PC-3 (cell line): ENCODE measurements around the gene SNTB2. TPM values are rescaled to one million over a fixed set of nuclear protein-coding genes. Genes with fewer than 3 reads are reported as not detected.

Experiments used
- ATAC-seq: fragments of 200-7000 bp; cut with Tn5 transposase; 2 replicates; pipeline ENCODE4 v1.9.1; 2020; ENCODE audit warnings: mild to moderate bottlenecking, moderate library complexity
- BruUV-seq: library from RNA; stranded (reverse); fragments of 400-500 nt; replicated peaks from 2 replicates; lab custom pipeline; 2021; lab: Mats Ljungman, UMichigan
- CTCF ChIA-PET: fragments of 300-600 bp; sonication (Branson Sonifier 250); formaldehyde crosslinking; loops from one replicate; lab custom pipeline; 2022; ENCODE audit warnings: antibody characterized with exemption; lab: Charles Lee
- POLR2A ChIA-PET: fragments of 300-600 bp; sonication (Branson Sonifier 250); formaldehyde crosslinking; loops from one replicate; lab custom pipeline; 2022; ENCODE audit warnings: antibody characterized with exemption; ENCODE audit not compliant: unreplicated experiment; lab: Charles Lee
- DNase-seq: peaks from one replicate; pipeline ENCODE4 v3.0.0-alpha.2; 2015
- H2AFZ ChIP-seq: fragments of 300-600 bp; sonication (generic); 2 replicates; pipeline ENCODE4 v1.6.0; 2016; ENCODE audit warnings: antibody characterized with exemption, low read length
- H3F3A ChIP-seq: fragments of 300-600 bp; sonication (generic); one replicate; pipeline ENCODE4 v1.6.0; 2017; ENCODE audit warnings: antibody characterized with exemption, low read length, control low read depth, mild to moderate bottlenecking; ENCODE audit not compliant: unreplicated experiment
- H3K27ac ChIP-seq: fragments of 300-600 bp; sonication (generic); 2 replicates; pipeline ENCODE4 v1.5.1; 2016; ENCODE audit warnings: mild to moderate bottlenecking, low read length
- H3K27me3 ChIP-seq: fragments of 300-600 bp; sonication (generic); 2 replicates; pipeline ENCODE4 v1.6.1; 2016; ENCODE audit warnings: low read length, mixed read lengths
- H3K36me3 ChIP-seq: fragments of 300-600 bp; sonication (generic); 2 replicates; pipeline ENCODE4 v1.6.1; 2016; ENCODE audit warnings: low read depth, mixed run types, low read length, mixed read lengths
- H3K4me1 ChIP-seq: fragments of 300-600 bp; sonication (generic); 2 replicates; pipeline ENCODE4 v1.5.1; 2016; ENCODE audit warnings: low read length; ENCODE audit not compliant: insufficient read depth
- H3K4me2 ChIP-seq: fragments of 300-600 bp; sonication (generic); 2 replicates; pipeline ENCODE4 v1.6.0; 2016; ENCODE audit warnings: low read length
- H3K4me3 ChIP-seq: fragments of 300-600 bp; sonication (generic); 2 replicates; pipeline ENCODE4 v1.5.1; 2016; ENCODE audit warnings: mild to moderate bottlenecking, low read length, mixed read lengths
- H3K79me2 ChIP-seq: fragments of 300-600 bp; sonication (generic); 2 replicates; pipeline ENCODE4 v1.6.1; 2017; ENCODE audit warnings: low read length, mixed read lengths
- H3K9ac ChIP-seq: fragments of 300-600 bp; sonication (generic); 2 replicates; pipeline ENCODE4 v1.6.0; 2016; ENCODE audit warnings: mild to moderate bottlenecking, low read length
- H3K9me2 ChIP-seq: fragments of 300-600 bp; sonication (generic); replicated peaks from 2 replicates; pipeline ENCODE4 v1.6.1; 2016; ENCODE audit warnings: mixed run types, low read length, mixed read lengths
- H3K9me3 ChIP-seq: fragments of 300-600 bp; sonication (generic); 2 replicates; pipeline ENCODE4 v1.6.1; 2016; ENCODE audit warnings: low read length, mixed read lengths
- H4K20me1 ChIP-seq: fragments of 300-600 bp; sonication (generic); 2 replicates; pipeline ENCODE4 v1.6.1; 2016; ENCODE audit warnings: low read length, mixed read lengths
- CTCF ChIP-seq: fragments of 300-600 bp; sonication (generic); conservative IDR thresholded peaks from 2 replicates; pipeline ENCODE4 v1.5.1; 2017; ENCODE audit warnings: antibody characterized with exemption, low read depth, mild to moderate bottlenecking, low read length
- EZH2 ChIP-seq: fragments of 300-600 bp; sonication (generic); IDR thresholded peaks from one replicate; pipeline ENCODE4 v1.6.1; 2017; ENCODE audit warnings: antibody characterized with exemption, mild to moderate bottlenecking, low read length; ENCODE audit not compliant: unreplicated experiment
- EZH2phosphoT487 ChIP-seq: fragments of 300-600 bp; sonication (generic); IDR thresholded peaks from 2 replicates; pipeline ENCODE4 v1.6.1; 2018; ENCODE audit warnings: mild to moderate bottlenecking, antibody characterized with exemption, low read length, borderline replicate concordance
- intact Hi-C: fragments of 100-400 bp; cut with micrococcal nuclease; formaldehyde crosslinking; loops from 2 replicates; pipeline ENCODE4 v1.9.0; 2023
- total RNA-seq: library from RNA; depleted of rRNA; stranded (reverse); fragments of >200 nt; gene quantifications from 2 replicates; pipeline ENCODE4 v1.2.3, GENCODE V29; 2014

The SNTB2 gene
- total RNA-seq, 1 experiment from 2014 or later = 40.4 TPM

GRCh38 chr16:69171325-69172084 lies 15.5 kb upstream of the SNTB2 start:
- peaks cover 28% of the 10 kb centered on the region for H3K36me3 ChIP-seq
- H3K4me1 ChIP-seq = peaks cover 39% of the 10 kb centered on the region
- no peak overlapping the region for H3K27ac ChIP-seq
- no peaks in the 10 kb centered on the region for H3K79me2 ChIP-seq
- H3K4me2 ChIP-seq = no peak overlapping the region
- no peaks in the 10 kb centered on the region for H3K9me2 ChIP-seq
- no peak for TF ChIP-seq CTCF
- TF ChIP-seq EZH2 = no peak
- no peak for TF ChIP-seq EZH2phosphoT487
- H3K27me3 ChIP-seq = no peaks in the 10 kb centered on the region
- peaks cover 13% of the 10 kb centered on the region for H3F3A ChIP-seq
- POLR2A ChIA-PET = no interaction called here
- DNase-seq (no peak), ATAC-seq (no peak)
- intact Hi-C loops = no loop called here
- no peak overlapping the region for H3K9ac ChIP-seq
- no peaks in the 10 kb centered on the region for H3K9me3 ChIP-seq
- CTCF ChIA-PET = no interaction called here
- BruUV-seq = no TSS peak
- no peaks in the 10 kb centered on the region for H4K20me1 ChIP-seq
- no peak overlapping the region for H2AFZ ChIP-seq
- H3K4me3 ChIP-seq = no peak overlapping the region

GRCh38 chr16:69176033-69176800 lies 10.7 kb upstream of the SNTB2 start:
- H3K9me3 ChIP-seq = no peaks in the 10 kb centered on the region
- peaks cover 5% of the 10 kb centered on the region for H3F3A ChIP-seq
- ATAC-seq = no peak
- no peak for DNase-seq
- H3K4me3 ChIP-seq = no peak overlapping the region
- CTCF ChIA-PET = no interaction called here
- no peaks in the 10 kb centered on the region for H3K79me2 ChIP-seq
- H3K4me1 ChIP-seq = peaks cover 39% of the 10 kb centered on the region
- no peak for TF ChIP-seq EZH2phosphoT487
- no peak for TF ChIP-seq EZH2
- no peak for TF ChIP-seq CTCF
- no peaks in the 10 kb centered on the region for H4K20me1 ChIP-seq
- H2AFZ ChIP-seq = no peak overlapping the region
- H3K27me3 ChIP-seq = no peaks in the 10 kb centered on the region
- H3K9ac ChIP-seq = no peak overlapping the region
- intact Hi-C loops = no loop called here
- POLR2A ChIA-PET = no interaction called here
- H3K27ac ChIP-seq = no peak overlapping the region
- BruUV-seq = no TSS peak
- no peak overlapping the region for H3K4me2 ChIP-seq
- H3K9me2 ChIP-seq = no peaks in the 10 kb centered on the region
- peaks cover 3% of the 10 kb centered on the region; the same call in 1 of the 2 replicates for H3K36me3 ChIP-seq
